GM21529 (cell line): ENCODE data around the gene TSPAN9.

Source experiments
- ATAC-seq: cut with Tn5 transposase; IDR thresholded peaks from one replicate; pipeline ENCODE4 v1.9.1; 2021; ENCODE audit not compliant: unreplicated experiment

Gene TSPAN9

DNA sequence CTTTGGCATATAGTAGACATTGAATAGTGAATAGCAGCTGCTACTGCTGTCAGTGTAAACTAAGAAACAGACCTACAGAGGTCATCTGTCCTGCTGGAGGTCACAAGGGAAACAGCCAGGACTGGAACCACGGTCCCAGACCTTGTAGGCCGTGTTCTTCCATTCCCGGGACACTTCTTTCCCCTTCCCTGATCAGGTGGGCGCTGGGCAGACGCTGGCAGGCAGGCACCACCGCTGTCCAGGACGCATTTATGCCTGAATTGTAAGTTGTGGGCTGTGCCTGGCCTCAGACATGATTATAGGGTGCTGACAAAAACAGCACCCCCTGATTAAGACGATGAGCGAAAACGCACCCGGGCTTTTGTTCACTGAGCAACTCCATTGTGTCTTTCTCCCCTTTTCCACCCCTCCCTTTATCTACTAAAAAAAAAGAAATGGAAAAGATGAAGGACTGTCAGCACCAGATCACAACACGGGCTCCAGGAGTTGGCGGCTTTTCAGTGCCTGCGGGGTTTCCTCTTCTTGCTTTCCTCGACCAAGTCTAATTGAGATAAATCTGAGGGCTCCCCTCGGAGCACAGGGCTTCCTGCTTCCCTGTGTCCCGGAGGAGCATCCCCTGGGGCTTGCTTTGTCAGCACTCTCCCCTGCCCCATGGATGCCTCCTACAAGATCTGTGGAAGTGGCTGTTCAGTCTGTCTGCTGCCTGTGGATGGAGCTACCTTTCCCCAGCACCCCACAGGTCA lies 80.6 kb downstream of the TSPAN9 start:
- ATAC-seq = no peak

- no peak for ATAC-seq
Observed at GRCh38 chr12:3158851-3159465, 81.8 kb downstream of the TSPAN9 start.

DNA sequence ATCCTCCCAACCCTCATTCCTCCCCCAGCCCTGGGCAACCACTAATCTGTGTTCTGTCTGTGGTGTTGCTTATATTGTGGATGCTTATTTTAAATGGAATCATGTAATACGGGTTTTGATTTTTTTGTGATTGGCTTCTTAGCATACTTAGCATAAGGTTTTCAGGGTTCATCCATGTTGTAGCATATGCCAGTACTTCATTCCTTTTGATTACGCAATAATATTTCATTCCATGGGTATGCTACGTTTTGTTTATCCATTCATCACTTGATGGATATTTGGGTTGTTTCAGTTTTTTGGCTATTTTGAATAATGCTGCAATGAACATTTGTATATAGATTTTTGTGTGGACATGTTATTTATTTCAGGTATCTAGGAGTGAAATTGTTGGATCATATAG lies 82.9 kb downstream of the TSPAN9 start:
- no peak for ATAC-seq

DNA sequence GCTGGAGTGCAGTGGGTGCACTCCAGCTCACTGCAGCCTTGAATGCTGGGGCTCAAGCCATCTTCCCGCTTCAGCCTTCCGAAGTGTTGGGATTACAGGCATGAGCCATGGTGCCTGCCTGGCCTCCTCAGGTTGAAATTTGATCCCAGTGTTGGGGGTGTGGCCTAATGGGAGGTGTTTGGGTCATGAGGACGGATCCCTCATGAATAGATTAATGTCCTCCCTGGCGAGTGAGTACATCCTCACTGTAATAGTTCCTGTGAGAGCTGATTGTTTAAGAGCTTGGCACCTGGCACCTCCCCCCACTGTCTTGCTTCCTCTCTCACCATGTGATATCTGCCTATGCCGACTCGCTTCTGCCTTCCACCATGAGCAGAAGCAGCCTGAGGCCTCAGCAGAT lies 84.7 kb downstream of the TSPAN9 start:
- ATAC-seq = no peak

- no peak for ATAC-seq
Observed at GRCh38 chr12:3164454-3165077, 87.4 kb downstream of the TSPAN9 start.

- ATAC-seq = no peak
Observed at GRCh38 chr12:3165078-3165980, 88.2 kb downstream of the TSPAN9 start.

- ATAC-seq = no peak
Observed at GRCh38 chr12:3167636-3168035, 90.5 kb downstream of the TSPAN9 start.

GRCh38 chr12:3168223-3169221 lies 91.3 kb downstream of the TSPAN9 start:
- ATAC-seq = no peak

GRCh38 chr12:3170423-3171194 lies 93.4 kb downstream of the TSPAN9 start:
- no peak for ATAC-seq

DNA sequence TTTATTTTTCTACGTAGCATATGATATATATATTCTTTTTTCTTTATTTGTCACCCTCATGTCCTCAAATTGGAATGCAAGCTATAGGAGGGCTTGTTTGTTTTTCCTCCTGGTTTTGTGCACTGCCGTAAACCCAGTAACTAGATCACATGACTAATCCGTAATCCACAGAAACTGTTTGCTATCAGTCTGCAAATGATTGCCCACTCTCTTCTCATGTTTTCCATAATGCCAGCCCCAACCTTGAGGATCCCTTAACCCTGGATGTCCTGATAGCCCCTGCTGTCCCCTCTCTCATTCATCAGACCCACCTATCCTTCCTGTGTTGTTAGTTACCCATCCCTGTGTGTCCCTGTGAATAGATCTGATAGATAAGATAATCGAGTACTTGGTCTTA lies 94.0 kb downstream of the TSPAN9 start:
- ATAC-seq = no peak

GRCh38 chr12:3172124-3173007 lies 95.2 kb downstream of the TSPAN9 start:
- no peak for ATAC-seq

DNA sequence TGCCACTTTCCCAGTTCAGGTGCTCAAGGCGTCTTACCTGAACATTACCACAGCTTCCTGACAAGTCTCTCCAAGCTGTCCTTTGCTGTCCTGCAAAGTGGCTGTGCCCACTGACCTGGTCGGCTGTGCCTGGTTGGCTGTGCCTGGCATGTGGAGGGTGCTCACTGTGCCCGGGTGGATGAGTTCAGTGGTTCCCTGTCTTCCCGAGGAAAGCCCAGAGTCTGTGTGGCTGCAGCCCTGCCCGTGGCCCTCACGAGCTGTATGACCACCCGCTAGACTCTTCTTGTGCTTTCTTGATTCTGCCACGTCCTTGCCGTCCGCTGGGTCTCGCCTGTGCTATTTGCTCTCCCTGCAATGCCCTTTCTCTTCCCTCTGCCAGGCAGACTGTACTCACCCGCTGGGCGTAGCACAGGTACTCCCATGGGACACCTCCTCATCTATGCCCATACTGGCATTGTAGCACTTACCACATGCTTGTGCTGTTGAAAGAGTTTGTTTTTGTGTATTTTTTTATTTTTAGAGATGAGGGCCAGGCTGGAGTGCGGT lies 95.9 kb downstream of the TSPAN9 start:
- no peak for ATAC-seq

DNA sequence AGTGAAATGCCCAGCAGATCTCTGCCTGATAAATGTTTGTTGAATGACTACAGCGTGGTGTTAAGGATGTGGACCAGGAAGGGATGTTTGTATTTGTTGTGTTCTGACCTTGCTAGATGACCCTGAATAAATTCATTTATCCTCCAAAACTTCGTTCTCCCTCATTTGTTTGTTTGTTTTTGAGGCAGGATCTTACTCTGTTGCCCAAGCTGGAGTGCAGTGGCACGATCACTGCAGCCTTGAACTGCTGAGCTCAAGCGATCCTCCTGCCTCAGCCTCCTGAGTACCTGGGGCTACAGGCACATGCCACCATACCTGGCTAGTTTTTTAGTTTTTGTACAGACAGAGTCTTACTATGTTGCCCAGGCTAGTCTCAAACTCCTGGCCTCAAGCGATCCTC lies 96.7 kb downstream of the TSPAN9 start:
- ATAC-seq = no peak

- ATAC-seq = no peak
Observed at GRCh38 chr12:3175238-3175637, 98.1 kb downstream of the TSPAN9 start.

GRCh38 chr12:3176754-3177153 lies 99.6 kb downstream of the TSPAN9 start:
- ATAC-seq = no peak

DNA sequence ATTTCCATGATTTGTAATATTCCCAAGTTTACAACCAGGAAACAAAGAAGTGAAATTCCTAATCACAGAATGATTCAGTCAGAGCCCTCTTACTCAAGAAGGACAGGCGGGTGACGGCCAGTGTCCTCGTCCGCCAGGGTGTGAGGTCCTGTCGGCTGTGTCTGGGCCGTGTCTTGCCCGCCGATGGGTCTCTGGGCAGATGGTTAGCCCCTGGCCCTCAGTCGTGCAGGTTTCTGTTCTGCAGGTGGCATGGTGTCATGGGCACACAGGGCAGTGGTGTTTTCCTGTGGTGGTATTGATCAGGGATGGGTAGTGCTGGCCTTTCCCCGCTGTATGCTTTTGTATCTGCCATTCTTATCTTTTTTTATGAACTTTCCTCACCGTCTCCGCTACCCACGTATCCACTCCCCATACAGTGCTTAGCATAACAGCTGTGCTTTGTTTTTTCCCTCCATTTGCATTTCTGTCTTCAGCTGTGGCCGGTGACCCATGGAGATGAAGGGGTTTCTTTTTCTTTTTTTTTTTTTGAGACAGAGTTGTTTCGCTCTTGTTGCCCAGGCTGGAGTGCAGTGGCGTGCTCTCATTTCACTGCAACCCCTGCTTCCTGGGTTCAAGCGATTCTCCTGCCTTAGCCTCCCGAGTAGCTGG lies 100.7 kb downstream of the TSPAN9 start:
- ATAC-seq = no peak

DNA sequence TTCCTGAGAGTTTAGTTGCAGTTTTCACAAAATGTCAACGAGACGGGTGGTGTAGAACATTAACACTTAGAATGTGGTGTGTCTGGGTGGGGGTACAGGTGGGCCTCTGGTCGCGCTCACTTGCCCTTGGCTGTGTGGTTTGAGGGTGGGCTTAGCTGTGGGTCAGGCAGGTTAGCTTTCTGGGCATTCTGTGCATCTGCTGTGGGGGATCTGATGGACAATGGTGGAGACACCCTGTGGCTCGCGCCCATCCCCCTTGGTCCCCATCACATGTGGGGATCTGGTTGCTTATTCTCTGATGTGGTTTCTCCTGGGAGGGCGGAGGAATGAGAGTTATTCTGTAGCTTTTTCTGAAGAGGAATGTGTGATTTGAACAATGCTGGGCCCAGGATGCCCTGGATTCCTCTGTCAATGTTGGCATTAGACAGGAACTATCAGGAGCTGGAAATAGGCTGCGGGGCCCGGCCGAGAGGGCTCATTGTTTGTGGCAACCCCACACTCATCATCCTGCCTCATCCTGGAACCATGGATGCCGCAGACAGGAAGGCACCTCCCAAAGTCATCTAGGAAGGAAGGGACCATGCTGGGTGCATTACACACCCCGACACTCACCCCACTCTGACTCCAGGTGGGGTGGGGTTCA lies 101.6 kb downstream of the TSPAN9 start:
- ATAC-seq = no peak
